ENCODE results near the gene NAB1.

Gene NAB1

DNA sequence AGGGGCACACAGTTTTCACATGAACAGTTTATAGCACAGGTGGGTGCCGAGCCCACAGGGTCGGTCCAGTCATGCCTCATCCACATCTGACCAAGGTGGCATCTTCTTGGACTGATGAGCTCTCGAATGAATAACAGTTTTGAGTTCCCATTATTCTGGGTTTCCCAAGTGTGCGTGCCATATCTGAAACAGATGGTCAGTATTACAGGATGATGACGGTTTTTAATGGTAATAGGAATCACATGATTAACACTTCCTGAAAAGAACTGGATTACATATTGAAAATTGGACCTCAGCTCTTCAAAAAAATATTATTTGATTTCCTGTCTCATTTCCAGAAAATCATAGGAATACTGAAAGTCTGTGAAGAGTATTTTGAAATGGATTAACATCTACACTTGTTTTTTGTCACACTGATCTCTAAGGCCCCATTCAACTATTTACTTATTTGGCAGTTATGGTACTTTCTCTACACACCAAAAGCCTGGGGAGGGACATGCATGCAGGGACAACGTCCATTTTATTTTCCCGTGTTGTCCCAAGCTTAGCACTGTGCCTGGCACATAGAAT, 22.2 kb upstream of the NAB1 start:
- Histone ChIP-seq H3K9me3 (ENCODE audit: insufficient read depth, low read length, severe bottlenecking) (no peaks in the 10 kb centered on the region), H3K4me3 (ENCODE audit: low read depth in 1 of 2, low read length in 2 of 2) (no peak overlapping the region), H3K36me3 (ENCODE audit: insufficient read depth, low read length) (no peaks in the 10 kb centered on the region), H3K27me3 (ENCODE audit: insufficient read depth, low read length, poor library complexity) (no peaks in the 10 kb centered on the region), H2AFZ (ENCODE audit: low read depth, low read length) (no peak overlapping the region), H3K79me2 (ENCODE audit: insufficient read depth, low read length) (no peaks in the 10 kb centered on the region), H3K9ac (ENCODE audit: low read depth, low read length) (no peak overlapping the region), H3K27ac (ENCODE audit: low read length) (no peak overlapping the region), H3K4me1 (ENCODE audit: insufficient read depth, low read length) (no peaks in the 10 kb centered on the region), H3K4me2 (ENCODE audit: insufficient read depth, low read length) (no peak overlapping the region), H4K20me1 (ENCODE audit: insufficient read depth, low read length) (no peaks in the 10 kb centered on the region)
- TF ChIP-seq, protein P1, sequence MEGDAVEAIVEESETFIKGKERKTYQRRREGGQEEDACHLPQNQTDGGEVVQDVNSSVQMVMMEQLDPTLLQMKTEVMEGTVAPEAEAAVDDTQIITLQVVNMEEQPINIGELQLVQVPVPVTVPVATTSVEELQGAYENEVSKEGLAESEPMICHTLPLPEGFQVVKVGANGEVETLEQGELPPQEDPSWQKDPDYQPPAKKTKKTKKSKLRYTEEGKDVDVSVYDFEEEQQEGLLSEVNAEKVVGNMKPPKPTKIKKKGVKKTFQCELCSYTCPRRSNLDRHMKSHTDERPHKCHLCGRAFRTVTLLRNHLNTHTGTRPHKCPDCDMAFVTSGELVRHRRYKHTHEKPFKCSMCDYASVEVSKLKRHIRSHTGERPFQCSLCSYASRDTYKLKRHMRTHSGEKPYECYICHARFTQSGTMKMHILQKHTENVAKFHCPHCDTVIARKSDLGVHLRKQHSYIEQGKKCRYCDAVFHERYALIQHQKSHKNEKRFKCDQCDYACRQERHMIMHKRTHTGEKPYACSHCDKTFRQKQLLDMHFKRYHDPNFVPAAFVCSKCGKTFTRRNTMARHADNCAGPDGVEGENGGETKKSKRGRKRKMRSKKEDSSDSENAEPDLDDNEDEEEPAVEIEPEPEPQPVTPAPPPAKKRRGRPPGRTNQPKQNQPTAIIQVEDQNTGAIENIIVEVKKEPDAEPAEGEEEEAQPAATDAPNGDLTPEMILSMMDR (IDR thresholded peaks at IDR 0.05; ENCODE audit: borderline replicate concordance, extremely low read depth, low read length, poor library complexity, severe bottlenecking): no peak
- TF ChIP-seq EZH2 (IDR thresholded peaks at IDR 0.05; ENCODE audit: borderline replicate concordance, low read depth, low read length, severe bottlenecking): no peak
- ATAC-seq (ENCODE audit: insufficient read depth, low read depth) (no peak), DNase-seq (no peak)

DNA sequence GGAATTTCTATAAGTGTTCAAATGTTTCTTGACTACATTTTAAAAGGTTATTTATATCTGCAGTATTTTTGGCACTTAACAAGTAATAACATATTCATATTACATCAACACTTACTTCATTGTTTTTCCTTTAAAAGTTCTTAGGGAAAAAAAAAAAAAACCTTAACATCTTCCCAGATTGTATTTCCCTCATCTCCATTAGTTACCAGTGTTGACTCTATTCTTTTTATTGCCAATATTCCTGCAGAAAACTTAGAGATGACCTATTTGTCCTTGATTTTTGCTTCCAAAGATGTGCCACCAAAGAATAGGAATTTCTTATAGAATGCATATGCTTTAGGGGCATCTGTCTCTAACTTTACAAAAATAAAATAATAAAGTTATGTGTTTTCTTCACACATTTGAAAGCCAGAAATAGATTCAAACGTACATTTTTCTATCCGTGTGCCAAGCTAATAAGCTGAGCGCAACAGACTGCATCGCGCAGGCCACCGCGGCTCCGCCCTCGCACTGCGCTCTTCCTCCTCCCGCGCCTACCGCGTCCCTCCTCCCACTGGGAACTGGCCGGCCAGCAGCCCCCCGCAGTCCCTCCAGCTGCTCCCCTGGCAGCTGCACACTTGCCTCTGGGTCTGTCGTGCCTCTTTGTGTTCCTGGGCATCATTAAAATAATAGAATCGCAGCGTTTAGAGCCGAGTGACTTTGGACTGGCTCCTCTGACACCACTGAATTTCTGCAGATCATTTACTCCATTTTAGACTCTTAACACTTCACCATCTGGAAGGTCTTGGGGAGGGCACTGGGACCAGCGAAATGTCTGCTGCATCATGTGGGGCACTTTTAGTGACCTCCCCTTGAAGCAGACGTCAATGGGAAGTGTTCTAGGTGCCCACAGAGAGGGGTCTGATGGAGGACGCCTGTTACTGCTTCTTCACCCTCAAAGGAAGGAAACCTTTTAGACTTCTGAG, 21.2 kb upstream of the NAB1 start:
- Histone ChIP-seq H3K9ac (ENCODE audit: low read depth, low read length) (no peak overlapping the region), H4K20me1 (ENCODE audit: insufficient read depth, low read length) (no peaks in the 10 kb centered on the region), H3K4me2 (ENCODE audit: insufficient read depth, low read length) (no peak overlapping the region), H3K9me3 (ENCODE audit: insufficient read depth, low read length, severe bottlenecking) (no peaks in the 10 kb centered on the region), H3K36me3 (ENCODE audit: insufficient read depth, low read length) (no peaks in the 10 kb centered on the region), H3K27me3 (ENCODE audit: insufficient read depth, low read length, poor library complexity) (no peaks in the 10 kb centered on the region), H3K79me2 (ENCODE audit: insufficient read depth, low read length) (no peaks in the 10 kb centered on the region), H2AFZ (ENCODE audit: low read depth, low read length) (no peak overlapping the region), H3K4me1 (ENCODE audit: insufficient read depth, low read length) (no peaks in the 10 kb centered on the region), H3K27ac (ENCODE audit: low read length) (no peak overlapping the region), H3K4me3 (ENCODE audit: low read depth in 1 of 2, low read length in 2 of 2) (no peak overlapping the region)
- ATAC-seq (ENCODE audit: insufficient read depth, low read depth) (no peak), DNase-seq (no peak)
- no peak for TF ChIP-seq EZH2 (IDR thresholded peaks at IDR 0.05; ENCODE audit: borderline replicate concordance, low read depth, low read length, severe bottlenecking)
- TF ChIP-seq, protein P1 (IDR thresholded peaks at IDR 0.05; ENCODE audit: borderline replicate concordance, extremely low read depth, low read length, poor library complexity, severe bottlenecking): no peak

DNA sequence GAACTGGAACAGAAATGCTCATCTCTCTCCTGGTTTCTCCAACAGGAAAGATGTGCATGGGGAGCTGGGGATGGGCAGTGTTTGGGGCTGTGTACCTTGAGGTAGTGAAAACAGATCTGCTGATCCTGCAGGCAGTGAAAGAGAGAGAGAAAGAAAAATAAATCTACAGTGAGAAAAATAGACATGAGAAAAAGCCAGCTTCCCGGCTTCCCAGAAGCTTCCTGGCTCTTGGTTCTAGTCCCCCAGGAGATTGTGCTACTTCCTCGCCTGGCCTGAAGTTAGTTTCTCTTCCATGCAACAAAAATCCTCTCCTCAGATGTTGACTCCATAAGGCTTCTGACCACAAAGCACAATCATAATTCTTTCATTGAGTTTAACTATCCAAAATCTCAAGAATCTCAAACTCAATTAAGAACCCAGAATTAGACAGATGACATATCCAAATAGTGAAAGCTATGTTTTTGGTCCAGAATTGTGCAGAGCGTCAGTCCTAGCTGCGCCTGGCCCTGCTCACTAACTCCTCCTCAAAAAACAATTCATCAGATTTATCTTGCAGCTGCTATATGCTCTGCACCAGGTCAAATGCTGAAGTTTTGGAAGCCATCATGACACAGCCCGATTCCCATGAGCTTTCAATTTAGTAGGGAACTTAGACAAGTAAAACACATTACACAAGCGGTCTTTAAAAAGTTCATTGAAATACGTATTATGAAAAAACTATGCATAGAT, 20.1 kb upstream of the NAB1 start:
- H3K4me1 ChIP-seq (ENCODE audit: insufficient read depth, low read length): no peaks in the 10 kb centered on the region
- no peak overlapping the region for H3K4me2 ChIP-seq (ENCODE audit: insufficient read depth, low read length)
- H3K9ac ChIP-seq (ENCODE audit: low read depth, low read length): no peak overlapping the region
- H3K36me3 ChIP-seq (ENCODE audit: insufficient read depth, low read length): no peaks in the 10 kb centered on the region
- H3K79me2 ChIP-seq (ENCODE audit: insufficient read depth, low read length): no peaks in the 10 kb centered on the region
- no peaks in the 10 kb centered on the region for H3K9me3 ChIP-seq (ENCODE audit: insufficient read depth, low read length, severe bottlenecking)
- H3K27ac ChIP-seq (ENCODE audit: low read length): no peak overlapping the region
- H3K4me3 ChIP-seq (ENCODE audit: low read depth in 1 of 2, low read length in 2 of 2): no peak overlapping the region
- H3K27me3 ChIP-seq (ENCODE audit: insufficient read depth, low read length, poor library complexity): no peaks in the 10 kb centered on the region
- no peak for DNase-seq
- no peaks in the 10 kb centered on the region for H4K20me1 ChIP-seq (ENCODE audit: insufficient read depth, low read length)
- no peak for TF ChIP-seq EZH2 (IDR thresholded peaks at IDR 0.05; ENCODE audit: borderline replicate concordance, low read depth, low read length, severe bottlenecking)
- TF ChIP-seq, protein P1 (IDR thresholded peaks at IDR 0.05; ENCODE audit: borderline replicate concordance, extremely low read depth, low read length, poor library complexity, severe bottlenecking): no peak
- ATAC-seq (ENCODE audit: insufficient read depth, low read depth): no peak
- H2AFZ ChIP-seq (ENCODE audit: low read depth, low read length): no peak overlapping the region
